Neural cell (in vitro differentiated cells): Measurements from ENCODE around the gene CRHBP. TPM values are rescaled to one million over a fixed set of nuclear protein-coding genes. Genes with fewer than 3 reads are reported as not detected.

Source experiments
- H2AFZ ChIP-seq: fragments of 200-600, 300-800 bp; sonication (generic), shearing (Covaris generic); 2 replicates; pipeline ENCODE4 v1.6.0; 2014; ENCODE audit warnings: low read depth, mild to moderate bottlenecking, antibody characterized with exemption, low read length, moderate library complexity
- H3F3A ChIP-seq: fragments of 200-600 bp; shearing (Covaris generic); 2 replicates; pipeline ENCODE4 v1.6.1; 2016; ENCODE audit warnings: mild to moderate bottlenecking, moderate library complexity, mixed read lengths, antibody characterized with exemption, low read length; ENCODE audit not compliant: insufficient read depth, poor library complexity, severe bottlenecking
- H3K27ac ChIP-seq: fragments of 200-600, 300-800 bp; sonication (generic), shearing (Covaris generic); 2 replicates; pipeline ENCODE4 v1.5.1; 2014; ENCODE audit warnings: mild to moderate bottlenecking, low read length, moderate library complexity
- H3K27me3 ChIP-seq: fragments of 300-800, 200-600 bp; sonication (generic), shearing (Covaris generic); 2 replicates; pipeline ENCODE4 v1.6.0; 2014; ENCODE audit warnings: mild to moderate bottlenecking, low read depth, low read length, moderate library complexity; ENCODE audit not compliant: insufficient read depth
- H3K36me3 ChIP-seq: fragments of 300-800, 200-600 bp; sonication (generic), shearing (Covaris generic); 2 replicates; pipeline ENCODE4 v1.5.1; 2014; ENCODE audit warnings: mild to moderate bottlenecking, antibody characterized with exemption, low read length, moderate library complexity; ENCODE audit not compliant: insufficient read depth
- H3K4me2 ChIP-seq: fragments of 300-800, 200-600 bp; sonication (generic), shearing (Covaris generic); 2 replicates; pipeline ENCODE4 v1.6.0; 2014; ENCODE audit warnings: mild to moderate bottlenecking, low read length
- H3K4me3 ChIP-seq: fragments of 300-800, 200-600 bp; sonication (generic), shearing (Covaris generic); 2 replicates; pipeline ENCODE4 v1.5.1; 2014; ENCODE audit warnings: mild to moderate bottlenecking, low read length, moderate library complexity
- H3K79me2 ChIP-seq: fragments of 200-600 bp; shearing (Covaris generic); replicated peaks from 2 replicates; pipeline ENCODE4 v1.6.0; 2014; ENCODE audit warnings: mild to moderate bottlenecking, low read length, moderate library complexity; ENCODE audit not compliant: insufficient read depth
- H3K9ac ChIP-seq: fragments of 300-800, 200-600 bp; sonication (generic), shearing (Covaris generic); 2 replicates; pipeline ENCODE4 v1.6.1; 2016; ENCODE audit warnings: mild to moderate bottlenecking, low read length, mixed read lengths
- H3K9me2 ChIP-seq: fragments of 200-600 bp; shearing (Covaris generic); 2 replicates; pipeline ENCODE4 v1.6.1; 2016; ENCODE audit warnings: mild to moderate bottlenecking, low read length, mixed read lengths; ENCODE audit not compliant: insufficient read depth
- H3K9me3 ChIP-seq: fragments of 200-600, 300-800 bp; sonication (generic), shearing (Covaris generic); 2 replicates; pipeline ENCODE4 v1.6.1; 2016; ENCODE audit warnings: mild to moderate bottlenecking, mixed run types, low read length, moderate library complexity, mixed read lengths
- H4K20me1 ChIP-seq: fragments of 200-600 bp; shearing (Covaris generic); 2 replicates; pipeline ENCODE4 v1.6.1; 2016; ENCODE audit warnings: mild to moderate bottlenecking, mixed run types; ENCODE audit not compliant: insufficient read depth
- EP300 ChIP-seq: fragments of 450-650 bp; conservative IDR thresholded peaks from 2 replicates; pipeline ENCODE4 v1.6.1; 2014; ENCODE audit warnings: antibody characterized with exemption, mild to moderate bottlenecking, moderate library complexity; ENCODE audit not compliant: poor library complexity, severe bottlenecking
- EZH2 ChIP-seq: fragments of 200-600, 300-800 bp; shearing (Covaris generic), sonication (generic); IDR thresholded peaks from 2 replicates; pipeline ENCODE4 v1.6.1; 2014; ENCODE audit warnings: antibody characterized with exemption, low read length, borderline replicate concordance, mild to moderate bottlenecking; ENCODE audit not compliant: insufficient read depth, poor library complexity, severe bottlenecking
- MXI1 ChIP-seq: fragments of 450-650 bp; conservative IDR thresholded peaks from 2 replicates; pipeline ENCODE4 v1.6.1; 2014; ENCODE audit warnings: antibody characterized with exemption, mild to moderate bottlenecking; ENCODE audit not compliant: poor library complexity, severe bottlenecking
- POLR2AphosphoS5 ChIP-seq: IDR thresholded peaks from 2 replicates; pipeline ENCODE4 v1.6.1; 2012
- RAD21 ChIP-seq: fragments of 450-650 bp; conservative IDR thresholded peaks from 2 replicates; pipeline ENCODE4 v1.6.1; 2014; ENCODE audit warnings: antibody characterized with exemption, mild to moderate bottlenecking, moderate library complexity
- SMC3 ChIP-seq: fragments of 450-650 bp; conservative IDR thresholded peaks from 2 replicates; pipeline ENCODE4 v1.6.1; 2014; ENCODE audit warnings: antibody characterized with exemption, mild to moderate bottlenecking, moderate library complexity; ENCODE audit not compliant: poor library complexity
- TAF1 ChIP-seq: IDR thresholded peaks from 2 replicates; pipeline ENCODE4 v1.6.1; 2012; ENCODE audit warnings: low read depth
- polyA plus RNA-seq: library from polyadenylated mRNA; depleted of rRNA; stranded (reverse); fragments of >200 nt; gene quantifications from 2 replicates; pipeline ENCODE4 v1.2.3, GENCODE V29; 2014
- TF ChIP-seq, protein P1 (sequence below): fragments of 450-650 bp; IDR thresholded peaks from 2 replicates; pipeline ENCODE4 v1.5.1; 2014; ENCODE audit warnings: antibody characterized with exemption, mild to moderate bottlenecking, moderate library complexity; ENCODE audit not compliant: poor library complexity, severe bottlenecking
- TF ChIP-seq, protein P2 (sequence below): IDR thresholded peaks from 2 replicates; pipeline ENCODE4 v1.6.1; 2012; ENCODE audit warnings: borderline replicate concordance

CRHBP gene
- polyA plus RNA-seq, 1 donor from 2014 or later, result not detected

DNA sequence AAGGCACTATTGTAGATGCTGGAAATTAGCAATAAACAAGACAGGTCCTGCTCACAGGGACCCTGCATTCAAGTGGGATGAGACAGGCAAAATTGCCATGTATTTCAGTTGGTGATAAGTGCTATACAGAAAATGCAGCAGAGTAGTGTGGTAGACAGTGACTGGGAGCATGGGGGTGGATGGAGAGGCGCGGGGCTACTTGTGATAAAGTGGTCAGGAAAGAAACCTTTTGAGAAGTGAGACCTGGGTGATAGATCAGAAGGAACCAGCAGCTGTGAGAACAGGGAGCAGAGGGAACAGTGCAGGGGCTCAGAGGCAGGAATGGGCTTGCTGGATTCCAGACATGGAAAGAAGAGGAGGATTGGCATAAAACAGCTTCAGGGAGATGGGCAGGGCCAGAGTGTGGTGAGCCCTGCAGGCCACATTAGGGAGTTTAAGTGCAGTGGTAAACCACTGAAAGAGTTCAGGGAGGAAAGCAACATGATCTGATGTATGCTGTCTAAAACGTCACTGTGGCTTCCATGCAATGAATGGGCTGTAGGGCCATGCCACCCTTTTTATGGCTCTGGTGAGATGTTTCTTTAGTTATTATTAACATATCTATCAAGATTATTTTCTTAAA lies 7.3 kb downstream of the CRHBP start:
- Histone ChIP-seq H2AFZ (no peak overlapping the region), H3K36me3 (no peaks in the 10 kb centered on the region), H3K9ac (no peak overlapping the region), H3K9me3 (no peaks in the 10 kb centered on the region), H3F3A (no peaks in the 10 kb centered on the region), H3K4me3 (no peak overlapping the region), H3K79me2 (no peaks in the 10 kb centered on the region), H3K9me2 (no peaks in the 10 kb centered on the region), H3K27me3 (peaks cover 7% of the 10 kb centered on the region), H3K27ac (no peak overlapping the region), H4K20me1 (no peaks in the 10 kb centered on the region), H3K4me2 (no peak overlapping the region)
- TF ChIP-seq RAD21 (no peak), TAF1 (no peak), EZH2 (no peak), EP300 (no peak), MXI1 (no peak), POLR2AphosphoS5 (no peak), SMC3 (no peak)
- TF ChIP-seq, protein P1, sequence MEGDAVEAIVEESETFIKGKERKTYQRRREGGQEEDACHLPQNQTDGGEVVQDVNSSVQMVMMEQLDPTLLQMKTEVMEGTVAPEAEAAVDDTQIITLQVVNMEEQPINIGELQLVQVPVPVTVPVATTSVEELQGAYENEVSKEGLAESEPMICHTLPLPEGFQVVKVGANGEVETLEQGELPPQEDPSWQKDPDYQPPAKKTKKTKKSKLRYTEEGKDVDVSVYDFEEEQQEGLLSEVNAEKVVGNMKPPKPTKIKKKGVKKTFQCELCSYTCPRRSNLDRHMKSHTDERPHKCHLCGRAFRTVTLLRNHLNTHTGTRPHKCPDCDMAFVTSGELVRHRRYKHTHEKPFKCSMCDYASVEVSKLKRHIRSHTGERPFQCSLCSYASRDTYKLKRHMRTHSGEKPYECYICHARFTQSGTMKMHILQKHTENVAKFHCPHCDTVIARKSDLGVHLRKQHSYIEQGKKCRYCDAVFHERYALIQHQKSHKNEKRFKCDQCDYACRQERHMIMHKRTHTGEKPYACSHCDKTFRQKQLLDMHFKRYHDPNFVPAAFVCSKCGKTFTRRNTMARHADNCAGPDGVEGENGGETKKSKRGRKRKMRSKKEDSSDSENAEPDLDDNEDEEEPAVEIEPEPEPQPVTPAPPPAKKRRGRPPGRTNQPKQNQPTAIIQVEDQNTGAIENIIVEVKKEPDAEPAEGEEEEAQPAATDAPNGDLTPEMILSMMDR, result no peak
- TF ChIP-seq, protein P2, sequence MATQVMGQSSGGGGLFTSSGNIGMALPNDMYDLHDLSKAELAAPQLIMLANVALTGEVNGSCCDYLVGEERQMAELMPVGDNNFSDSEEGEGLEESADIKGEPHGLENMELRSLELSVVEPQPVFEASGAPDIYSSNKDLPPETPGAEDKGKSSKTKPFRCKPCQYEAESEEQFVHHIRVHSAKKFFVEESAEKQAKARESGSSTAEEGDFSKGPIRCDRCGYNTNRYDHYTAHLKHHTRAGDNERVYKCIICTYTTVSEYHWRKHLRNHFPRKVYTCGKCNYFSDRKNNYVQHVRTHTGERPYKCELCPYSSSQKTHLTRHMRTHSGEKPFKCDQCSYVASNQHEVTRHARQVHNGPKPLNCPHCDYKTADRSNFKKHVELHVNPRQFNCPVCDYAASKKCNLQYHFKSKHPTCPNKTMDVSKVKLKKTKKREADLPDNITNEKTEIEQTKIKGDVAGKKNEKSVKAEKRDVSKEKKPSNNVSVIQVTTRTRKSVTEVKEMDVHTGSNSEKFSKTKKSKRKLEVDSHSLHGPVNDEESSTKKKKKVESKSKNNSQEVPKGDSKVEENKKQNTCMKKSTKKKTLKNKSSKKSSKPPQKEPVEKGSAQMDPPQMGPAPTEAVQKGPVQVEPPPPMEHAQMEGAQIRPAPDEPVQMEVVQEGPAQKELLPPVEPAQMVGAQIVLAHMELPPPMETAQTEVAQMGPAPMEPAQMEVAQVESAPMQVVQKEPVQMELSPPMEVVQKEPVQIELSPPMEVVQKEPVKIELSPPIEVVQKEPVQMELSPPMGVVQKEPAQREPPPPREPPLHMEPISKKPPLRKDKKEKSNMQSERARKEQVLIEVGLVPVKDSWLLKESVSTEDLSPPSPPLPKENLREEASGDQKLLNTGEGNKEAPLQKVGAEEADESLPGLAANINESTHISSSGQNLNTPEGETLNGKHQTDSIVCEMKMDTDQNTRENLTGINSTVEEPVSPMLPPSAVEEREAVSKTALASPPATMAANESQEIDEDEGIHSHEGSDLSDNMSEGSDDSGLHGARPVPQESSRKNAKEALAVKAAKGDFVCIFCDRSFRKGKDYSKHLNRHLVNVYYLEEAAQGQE, result no peak

DNA sequence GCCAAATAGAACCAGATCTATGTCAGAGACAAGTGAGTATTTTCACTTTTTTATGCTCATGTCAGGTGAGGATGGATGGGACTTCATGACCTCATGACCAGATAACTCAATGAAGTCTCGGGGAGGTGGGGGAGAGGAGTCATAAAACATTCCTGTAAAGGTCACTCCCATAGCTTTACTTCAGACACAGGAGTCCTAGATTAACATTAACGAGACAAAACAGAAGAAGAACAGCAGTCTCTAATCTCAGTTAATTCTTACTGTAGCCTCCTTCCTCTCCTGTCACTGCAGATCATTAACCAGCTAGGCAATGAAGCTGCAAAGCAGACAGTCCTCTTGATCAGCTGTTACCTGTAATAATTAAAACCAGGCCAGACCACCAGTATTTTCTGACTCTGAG lies 11.2 kb downstream of the CRHBP start:
- H3K27ac ChIP-seq, result no peak overlapping the region
- no peaks in the 10 kb centered on the region for H3K9me2 ChIP-seq

DNA sequence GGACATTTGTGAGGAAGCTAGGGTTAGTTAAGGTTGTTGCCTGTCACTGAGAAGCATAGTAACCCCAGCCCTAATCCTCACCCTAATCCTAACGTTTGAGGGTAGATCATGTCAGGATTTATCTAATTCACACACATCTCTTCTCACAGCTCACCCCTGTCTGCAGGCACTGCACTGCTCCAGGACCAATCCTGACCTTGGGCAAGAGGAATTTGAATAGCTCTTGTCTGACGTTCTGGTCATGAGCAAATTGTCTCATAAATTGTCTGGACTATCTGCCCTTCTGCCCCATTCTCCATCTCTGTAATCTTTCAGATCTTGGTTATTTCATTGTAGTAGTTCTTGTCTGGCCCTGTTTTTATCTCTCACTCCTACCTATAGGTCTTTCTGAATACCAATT lies 18.7 kb downstream of the CRHBP start:
- H2AFZ ChIP-seq, result no peak overlapping the region
- no peaks in the 10 kb centered on the region for H3F3A ChIP-seq
- no peaks in the 10 kb centered on the region for H3K9me2 ChIP-seq
- no peaks in the 10 kb centered on the region for H4K20me1 ChIP-seq
- TF ChIP-seq EZH2 (no peak), EP300 (no peak)
- H3K27me3 ChIP-seq, result no peaks in the 10 kb centered on the region
- no peak overlapping the region for H3K27ac ChIP-seq
- H3K9ac ChIP-seq, result no peak overlapping the region
- no peak overlapping the region for H3K4me3 ChIP-seq
- no peak overlapping the region for H3K4me2 ChIP-seq
- no peaks in the 10 kb centered on the region for H3K36me3 ChIP-seq
- H3K79me2 ChIP-seq, result no peaks in the 10 kb centered on the region
- H3K9me3 ChIP-seq, result no peaks in the 10 kb centered on the region

More for the DNA sequence above, 11.2 kb downstream of the CRHBP start:
- Histone ChIP-seq H3F3A (no peaks in the 10 kb centered on the region), H3K9ac (no peak overlapping the region), H4K20me1 (no peaks in the 10 kb centered on the region), H3K9me3 (no peaks in the 10 kb centered on the region), H3K4me2 (no peak overlapping the region), H3K4me3 (no peak overlapping the region), H3K36me3 (no peaks in the 10 kb centered on the region), H2AFZ (no peak overlapping the region), H3K79me2 (no peaks in the 10 kb centered on the region), H3K27me3 (no peaks in the 10 kb centered on the region)
- no peak for TF ChIP-seq SMC3
